Non-pigmented ciliary epithelial cell (primary cell): ENCODE measurements around the gene KCNK1.
"Not testable (repeated sequence)": the region's sequence is repeated elsewhere in the genome, so short reads cannot be mapped to it uniquely, and the experiment has no call there.

Source experiments
- DNase-seq: peaks from one replicate; pipeline ENCODE4 v3.0.0-alpha.2; 2010; ENCODE audit warnings: low read depth

KCNK1 gene

GRCh38 chr1:233667741-233668140 lies 53.8 kb downstream of the KCNK1 start:
- no peak for DNase-seq

GRCh38 chr1:233668146-233668724 lies 54.3 kb downstream of the KCNK1 start:
- DNase-seq: no peak

- no peak for DNase-seq
These were observed 54.9 kb downstream of the KCNK1 start for GRCh38 chr1:233668725-233669294.

GRCh38 chr1:233670363-233670762 lies 56.5 kb downstream of the KCNK1 start:
- not testable (repeated sequence) for DNase-seq

GRCh38 chr1:233671286-233671685 lies 57.4 kb downstream of the KCNK1 start:
- no peak for DNase-seq

GRCh38 chr1:233672732-233673131 lies 58.8 kb downstream of the KCNK1 start:
- no peak for DNase-seq

- no peak for DNase-seq
These were observed 59.5 kb downstream of the KCNK1 start for GRCh38 chr1:233673261-233673946.

- DNase-seq: no peak
These were observed 60.1 kb downstream of the KCNK1 start for GRCh38 chr1:233673947-233674431.

- DNase-seq: no peak
These were observed 61.5 kb downstream of the KCNK1 start for GRCh38 chr1:233675446-233675845.

- DNase-seq: no peak
These were observed 62.0 kb downstream of the KCNK1 start for GRCh38 chr1:233675893-233676292.

GRCh38 chr1:233677690-233678354 lies 63.9 kb downstream of the KCNK1 start:
- no peak for DNase-seq

GRCh38 chr1:233679030-233679429 lies 65.1 kb downstream of the KCNK1 start:
- no peak for DNase-seq

GRCh38 chr1:233679591-233680373 lies 65.9 kb downstream of the KCNK1 start:
- DNase-seq: no peak

GRCh38 chr1:233681285-233681684 lies 67.4 kb downstream of the KCNK1 start:
- no peak for DNase-seq

GRCh38 chr1:233686653-233687052 lies 72.7 kb downstream of the KCNK1 start:
- not testable (repeated sequence) for DNase-seq

- no peak for DNase-seq
These were observed 75.3 kb downstream of the KCNK1 start for GRCh38 chr1:233689017-233689747.

- no peak for DNase-seq
These were observed 75.9 kb downstream of the KCNK1 start for GRCh38 chr1:233689748-233690254.

GRCh38 chr1:233695901-233696300 lies 82.0 kb downstream of the KCNK1 start:
- no peak for DNase-seq

GRCh38 chr1:233700338-233700737 lies 86.4 kb downstream of the KCNK1 start:
- DNase-seq: no peak

GRCh38 chr1:233704170-233704897 lies 90.4 kb downstream of the KCNK1 start:
- DNase-seq: no peak
